NCI-H510A (cell line): ENCODE measurements around the gene NDUFA5.

Source experiments
- DNase-seq: peaks from one replicate; lab custom pipeline; 2025; lab: John Stamatoyannopoulos, UW

Gene NDUFA5

DNA sequence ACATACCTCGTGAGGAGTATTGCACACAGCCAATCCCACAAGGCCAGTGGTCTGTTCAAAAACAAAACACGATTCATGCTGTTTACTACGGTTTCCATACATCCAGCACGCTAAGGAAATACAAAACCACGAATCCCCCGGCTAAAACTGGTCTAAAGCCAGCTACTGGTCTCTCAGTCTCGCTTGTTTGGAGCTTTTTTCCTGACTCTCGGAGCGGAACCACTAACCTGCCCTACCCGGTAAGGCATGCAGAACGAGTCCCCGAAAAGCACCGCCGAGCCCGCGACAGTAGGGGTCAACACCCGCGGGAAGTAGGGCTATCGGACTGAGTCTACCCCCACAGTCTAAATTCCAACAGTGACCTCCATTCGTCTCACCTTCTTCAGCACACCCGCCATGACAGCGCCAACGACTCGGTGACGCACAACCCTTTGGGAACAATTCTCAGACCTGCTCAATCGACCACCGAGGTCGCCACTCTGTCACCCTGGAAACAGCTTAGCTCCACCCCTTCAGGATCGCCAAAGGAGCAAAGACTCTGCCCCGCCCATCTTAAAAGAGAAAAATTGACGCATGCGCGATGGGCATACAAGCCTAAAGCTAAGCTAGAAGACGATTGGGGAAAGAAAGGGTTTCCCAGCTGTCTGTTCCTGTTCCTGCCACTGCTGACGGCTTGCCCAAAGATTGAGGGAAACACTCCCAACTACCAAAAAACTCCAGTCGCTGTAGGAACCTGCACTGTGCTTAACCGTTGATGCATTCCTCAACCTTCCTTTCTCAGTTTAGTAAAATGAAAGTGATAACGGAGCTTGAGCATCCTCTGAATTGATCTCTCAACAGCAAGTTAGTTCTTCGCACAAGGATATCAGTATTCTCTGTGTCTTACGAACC lies at the start of gene NDUFA5:
TSS of gene NDUFA5 (minus strand) at position 421 of the 891 bp plus-strand sequence. CDS start at position 398, 23 bp downstream.
- DNase-seq = peak; percentile 90

DNA sequence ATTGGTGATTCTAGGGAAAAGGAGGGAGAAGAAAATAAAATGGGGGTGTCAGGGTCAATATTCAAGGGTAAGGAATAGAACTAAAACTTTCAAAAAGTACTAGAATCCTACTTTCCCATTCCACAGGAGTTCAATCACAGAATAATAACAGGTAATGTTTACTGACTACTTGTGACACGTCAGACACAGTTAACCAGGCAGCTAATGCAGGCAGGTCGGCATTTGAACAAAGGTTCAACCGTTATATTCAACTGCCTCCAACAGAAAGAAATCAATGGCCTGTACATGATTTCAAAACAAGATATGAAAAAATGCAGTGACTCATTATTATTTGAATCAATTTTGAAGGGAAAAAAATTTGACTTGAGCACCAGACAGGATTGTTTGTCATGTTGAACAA lies 47.1 kb upstream of the NDUFA5 start:
- DNase-seq = no peak

DNA sequence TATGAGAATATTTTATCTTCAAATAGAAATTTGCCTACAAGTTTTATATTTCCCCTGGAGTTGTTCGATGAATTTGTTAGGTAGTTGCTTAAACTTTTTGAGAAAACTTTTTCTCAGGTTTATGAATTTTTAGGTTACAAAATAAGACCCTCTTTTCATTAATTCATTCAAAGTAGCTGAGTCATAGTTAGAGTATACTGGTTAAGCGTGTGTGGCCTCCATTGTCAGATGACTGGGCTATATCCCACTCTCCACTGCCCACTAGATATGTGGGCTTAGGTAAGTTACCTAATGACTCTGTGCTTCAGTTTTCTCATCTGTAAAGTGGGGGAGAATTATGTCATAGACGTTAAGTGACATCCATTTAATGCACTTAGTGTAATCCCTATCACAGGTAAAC lies 45.0 kb upstream of the NDUFA5 start:
- no peak for DNase-seq

GRCh38 chr7:123601530-123601929 lies 43.9 kb upstream of the NDUFA5 start, which contains the start of gene ASB15:
Gene ASB15, plus strand, starts transcription at chr7:123601821. Its CDS starts 12,682 bp downstream, at chr7:123614503.
- DNase-seq = no peak

GRCh38 chr7:123600876-123601275 lies 43.3 kb upstream of the NDUFA5 start:
- DNase-seq = no peak

- DNase-seq = no peak
Measured at GRCh38 chr7:123599766-123600165, 42.1 kb upstream of the NDUFA5 start.

DNA sequence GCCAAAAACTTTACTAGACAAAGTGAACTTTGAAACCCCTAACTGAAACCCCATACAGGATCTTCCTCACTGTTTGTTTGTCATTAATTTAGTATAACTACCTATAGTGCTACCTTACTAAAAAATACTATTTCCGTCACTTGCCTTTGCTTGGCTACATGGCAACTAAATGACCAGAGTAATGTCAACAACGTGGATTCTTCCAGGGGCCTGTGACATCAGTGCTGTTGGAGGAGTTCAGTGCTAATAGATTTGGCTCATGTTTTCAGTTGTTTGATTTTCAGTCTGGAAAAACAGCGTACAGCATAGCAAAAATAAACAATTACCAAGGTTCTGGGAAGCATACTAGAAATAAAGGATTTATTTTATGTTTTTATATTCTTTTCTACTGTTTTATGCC lies 41.0 kb upstream of the NDUFA5 start:
- no peak for DNase-seq

- DNase-seq = peak; percentile 28
Measured at GRCh38 chr7:123594813-123595241, 37.2 kb upstream of the NDUFA5 start.

GRCh38 chr7:123588376-123588775 lies 30.8 kb upstream of the NDUFA5 start:
- no peak for DNase-seq

DNA sequence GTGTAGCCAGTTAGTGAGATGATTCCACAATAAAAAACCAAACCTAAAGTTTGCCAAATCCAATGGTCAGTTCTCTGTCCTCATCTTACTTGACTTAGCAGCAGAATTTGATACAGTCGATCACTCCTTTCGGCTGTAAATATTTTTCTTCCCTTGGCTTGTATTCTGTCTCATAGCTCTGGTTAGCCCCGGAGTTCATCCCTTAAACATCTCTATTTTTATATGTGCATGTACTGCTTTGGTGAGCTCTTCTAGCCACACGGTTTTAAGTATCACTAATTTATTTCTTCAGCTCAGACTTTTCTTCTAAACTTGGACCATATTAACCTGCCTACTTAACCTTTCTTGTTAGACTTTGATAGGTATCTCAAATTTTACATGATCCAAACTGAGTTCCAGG lies 26.2 kb upstream of the NDUFA5 start:
- DNase-seq = no peak

GRCh38 chr7:123581162-123581459 lies 23.5 kb upstream of the NDUFA5 start:
- DNase-seq = no peak

DNA sequence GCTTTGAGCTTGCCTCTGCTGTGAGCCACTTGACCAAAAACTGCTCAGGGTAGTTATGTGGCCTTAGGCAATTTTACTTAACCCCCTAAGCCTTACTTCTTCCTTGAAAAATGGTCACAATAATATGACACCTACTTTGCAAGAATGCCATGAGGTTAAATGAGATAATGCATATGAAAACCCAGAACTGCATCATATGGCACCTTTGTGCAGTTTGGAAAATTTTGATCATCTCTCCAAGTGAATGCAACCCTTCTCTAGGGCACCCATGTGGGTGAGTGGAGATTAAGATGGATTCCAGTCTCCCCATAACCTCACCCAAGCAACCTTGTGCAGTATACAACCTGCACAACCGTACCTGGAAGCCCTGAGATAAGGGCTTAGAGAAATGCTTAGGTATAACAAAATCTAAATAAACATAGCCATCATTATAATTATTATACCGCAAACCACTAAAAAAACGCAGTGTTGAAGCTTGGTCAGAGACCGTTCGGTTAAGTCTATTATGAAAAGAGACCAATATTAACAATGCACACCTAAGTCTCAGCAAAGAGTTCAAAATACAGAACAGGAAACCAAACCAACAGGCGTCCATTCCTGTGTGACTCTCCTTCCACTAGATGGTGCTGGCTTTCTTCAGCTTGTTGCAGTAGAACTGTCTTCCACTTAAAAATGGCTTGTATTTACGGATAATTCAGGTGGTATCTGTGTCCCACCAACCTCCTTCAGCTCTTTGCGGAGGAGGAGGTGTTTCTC lies 23.0 kb upstream of the NDUFA5 start:
- DNase-seq = no peak

- DNase-seq = no peak
Measured at GRCh38 chr7:123579416-123579815, 21.8 kb upstream of the NDUFA5 start.

- DNase-seq = no peak
Measured at GRCh38 chr7:123573896-123574467, 16.4 kb upstream of the NDUFA5 start.

- no peak for DNase-seq
Measured at GRCh38 chr7:123573341-123573740, 15.7 kb upstream of the NDUFA5 start.

DNA sequence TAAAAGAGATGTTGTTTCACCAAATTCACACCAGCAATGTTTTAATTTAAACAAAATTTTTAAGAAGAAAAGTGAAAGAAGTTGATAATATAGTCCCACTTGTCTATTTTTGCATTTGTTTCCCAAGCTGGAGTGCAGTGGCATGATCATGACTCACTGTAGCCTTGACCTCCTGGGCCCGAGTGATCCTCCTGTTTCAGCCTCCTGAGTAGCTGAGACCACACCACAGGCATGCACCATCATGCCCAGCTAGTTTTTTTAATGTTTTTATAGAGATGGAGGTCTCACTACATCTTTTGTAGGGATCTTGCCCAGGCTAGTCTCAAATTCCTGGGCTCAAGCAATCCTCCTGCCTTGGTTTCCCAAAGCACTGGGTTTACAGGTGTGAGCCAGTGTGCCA lies 14.1 kb upstream of the NDUFA5 start:
- DNase-seq = no peak

- no peak for DNase-seq
Measured at GRCh38 chr7:123571187-123571586, 13.6 kb upstream of the NDUFA5 start.

DNA sequence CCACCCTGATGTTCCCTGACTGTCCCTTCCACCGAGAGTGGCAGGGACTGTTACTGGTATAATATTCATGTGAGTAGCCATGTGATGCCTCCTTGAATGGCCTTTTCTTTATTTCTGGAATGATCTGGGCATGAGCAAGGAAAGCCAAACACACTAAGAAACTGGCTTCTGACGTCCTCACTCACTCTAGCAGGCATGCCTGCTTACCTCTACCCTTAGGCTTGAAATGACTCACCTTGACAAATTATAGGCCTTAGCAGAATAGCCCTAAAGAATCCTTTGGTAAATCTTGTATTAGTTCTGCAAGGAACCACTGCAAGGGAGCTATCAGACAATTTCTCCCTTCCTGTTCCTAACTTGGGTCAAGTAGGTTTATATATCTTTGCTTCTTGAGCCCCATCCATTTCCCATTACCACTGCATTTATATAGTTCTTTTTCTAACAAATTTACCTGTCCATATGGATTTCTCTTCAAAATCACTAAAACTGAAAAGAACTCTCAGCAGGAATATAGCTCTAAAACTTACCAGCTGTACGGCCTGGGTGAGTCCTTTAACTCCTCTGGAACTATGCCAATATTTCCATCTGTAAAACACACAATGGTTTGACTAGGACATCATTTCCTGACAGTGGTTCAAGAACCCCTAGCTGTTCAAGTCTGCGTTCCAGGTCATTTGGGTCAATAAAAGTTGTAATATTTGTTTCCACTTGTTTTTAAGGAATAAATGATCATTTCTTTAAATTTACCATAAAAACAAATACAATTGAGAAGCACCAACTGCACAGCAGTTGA lies 13.0 kb upstream of the NDUFA5 start:
- DNase-seq = no peak

DNA sequence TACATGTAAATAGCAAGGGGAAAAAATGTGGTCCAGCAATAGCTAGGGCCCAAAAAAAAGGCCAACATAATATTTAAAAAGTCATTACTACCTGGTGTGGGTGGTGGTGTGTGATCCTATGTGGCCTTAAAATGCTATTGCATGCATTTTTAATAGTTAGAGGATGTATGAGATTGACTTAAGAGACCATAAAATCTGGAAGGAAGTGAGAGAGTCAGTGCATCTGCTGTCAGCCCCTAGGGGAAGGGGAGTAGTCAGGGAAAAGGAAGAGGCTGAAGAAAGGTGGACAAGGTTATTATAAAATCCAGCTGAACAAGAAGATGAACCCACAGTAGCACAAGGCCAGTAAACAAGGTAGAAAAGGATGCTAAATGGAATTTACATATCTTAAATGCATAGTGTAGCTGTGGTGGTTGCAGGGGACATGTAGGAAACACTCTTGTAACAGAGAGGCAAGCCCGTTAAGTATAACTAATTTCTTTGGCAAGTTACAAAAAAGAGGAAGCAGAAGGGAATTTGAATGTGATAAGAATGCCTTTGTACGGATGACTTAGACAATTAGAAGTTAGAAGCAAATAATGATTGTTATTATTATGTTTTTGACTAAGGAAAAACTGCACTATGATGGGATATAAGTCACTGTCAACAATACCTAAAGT lies 11.9 kb upstream of the NDUFA5 start:
- no peak for DNase-seq

- no peak for DNase-seq
Measured at GRCh38 chr7:123562121-123562520, 4.5 kb upstream of the NDUFA5 start.

DNA sequence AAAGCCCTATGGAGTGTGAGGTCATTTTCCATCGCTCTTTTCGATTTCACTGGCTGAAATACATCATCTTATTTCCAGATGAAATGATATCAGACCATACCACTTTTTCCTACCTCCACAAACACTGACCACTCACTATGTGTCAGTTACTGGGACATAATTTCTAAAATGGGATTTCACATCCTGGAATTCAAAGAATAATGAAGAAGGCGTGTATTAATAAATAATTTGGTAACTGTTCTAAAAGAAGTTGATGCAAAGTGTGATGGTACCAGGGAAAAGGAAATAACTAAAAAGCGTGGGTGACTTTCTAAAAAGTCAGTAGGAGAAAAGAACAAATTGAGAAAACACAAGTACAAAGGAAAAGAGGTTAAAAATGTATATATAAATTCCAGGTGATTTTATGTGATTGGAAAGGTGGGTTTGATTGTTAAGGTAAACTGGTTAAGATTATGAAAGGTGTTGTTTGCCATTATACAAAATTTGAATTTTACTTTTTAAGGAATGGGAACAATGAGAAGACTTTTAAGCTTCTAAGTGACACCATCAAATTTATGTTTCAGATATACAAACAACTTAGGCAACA lies 764 bp upstream of the NDUFA5 start:
- DNase-seq = no peak
